MCF 10A (cell line): ENCODE measurements around the gene KREMEN2. TPM values are rescaled to one million over a fixed set of nuclear protein-coding genes. Genes with fewer than 3 reads are reported as not detected.
"Not testable (repeated sequence)": the region's sequence is repeated elsewhere in the genome, so short reads cannot be mapped to it uniquely, and the experiment has no call there.

Experiments used
- BruUV-seq: library from RNA; stranded (reverse); fragments of 400-500 nt; replicated peaks from 2 replicates; lab custom pipeline; 2021; lab: Mats Ljungman, UMichigan
- CTCF ChIA-PET: fragments of 300-600 bp; sonication (Branson Sonifier 250); formaldehyde crosslinking; extraction: SDS; loops from one replicate; lab custom pipeline; 2021; ENCODE audit warnings: antibody characterized with exemption, inconsistent platforms; lab: Yijun Ruan, JAX
- POLR2A ChIA-PET: fragments of 300-600, 350-650 bp; sonication (Branson Sonifier 250); formaldehyde crosslinking; extraction: SDS; loops from one replicate; lab custom pipeline; 2020; ENCODE audit warnings: antibody characterized with exemption, inconsistent platforms; lab: Yijun Ruan, JAX
- DNase-seq: peaks from one replicate; pipeline ENCODE4 v3.0.0-alpha.2; 2018; ENCODE audit not compliant: unreplicated experiment
- H3K27ac Mint-ChIP-seq: one replicate; pipeline ENCODE4 v1.8.0; 2022; ENCODE audit warnings: mild to moderate bottlenecking, low read depth, mixed read lengths; ENCODE audit not compliant: unreplicated experiment
- H3K27me3 Mint-ChIP-seq: one replicate; pipeline ENCODE4 v1.8.0; 2022; ENCODE audit warnings: mixed read lengths; ENCODE audit not compliant: insufficient read depth, unreplicated experiment
- H3K36me3 Mint-ChIP-seq: one replicate; pipeline ENCODE4 v1.8.0; 2022; ENCODE audit warnings: mild to moderate bottlenecking, moderate library complexity, mixed read lengths; ENCODE audit not compliant: insufficient read depth, unreplicated experiment
- H3K4me1 Mint-ChIP-seq: one replicate; pipeline ENCODE4 v1.8.0; 2022; ENCODE audit warnings: mixed read lengths; ENCODE audit not compliant: insufficient read depth, unreplicated experiment
- H3K4me3 Mint-ChIP-seq: one replicate; pipeline ENCODE4 v1.8.0; 2022; ENCODE audit warnings: mild to moderate bottlenecking, moderate library complexity, mixed read lengths; ENCODE audit not compliant: unreplicated experiment
- H3K9me3 Mint-ChIP-seq: one replicate; pipeline ENCODE4 v1.8.0; 2022; ENCODE audit warnings: mixed read lengths; ENCODE audit not compliant: unreplicated experiment
- intact Hi-C: fragments of 100-400 bp; cut with micrococcal nuclease; formaldehyde crosslinking; loops from 2 replicates; pipeline ENCODE4 v1.14.1; 2022
- total RNA-seq: library from RNA; stranded (reverse); gene quantifications from 2 replicates; pipeline ENCODE4 v1.2.3, GENCODE V29; 2022
- TF ChIP-seq, protein P1 (sequence below): fragments of 200-600 bp; IDR thresholded peaks from one replicate; pipeline ENCODE4 v1.8.0; 2022; ENCODE audit warnings: antibody characterized with exemption, mild to moderate bottlenecking; ENCODE audit not compliant: unreplicated experiment

The KREMEN2 gene
- total RNA-seq, 1 experiment from 2014 or later: 0.42 TPM

DNA sequence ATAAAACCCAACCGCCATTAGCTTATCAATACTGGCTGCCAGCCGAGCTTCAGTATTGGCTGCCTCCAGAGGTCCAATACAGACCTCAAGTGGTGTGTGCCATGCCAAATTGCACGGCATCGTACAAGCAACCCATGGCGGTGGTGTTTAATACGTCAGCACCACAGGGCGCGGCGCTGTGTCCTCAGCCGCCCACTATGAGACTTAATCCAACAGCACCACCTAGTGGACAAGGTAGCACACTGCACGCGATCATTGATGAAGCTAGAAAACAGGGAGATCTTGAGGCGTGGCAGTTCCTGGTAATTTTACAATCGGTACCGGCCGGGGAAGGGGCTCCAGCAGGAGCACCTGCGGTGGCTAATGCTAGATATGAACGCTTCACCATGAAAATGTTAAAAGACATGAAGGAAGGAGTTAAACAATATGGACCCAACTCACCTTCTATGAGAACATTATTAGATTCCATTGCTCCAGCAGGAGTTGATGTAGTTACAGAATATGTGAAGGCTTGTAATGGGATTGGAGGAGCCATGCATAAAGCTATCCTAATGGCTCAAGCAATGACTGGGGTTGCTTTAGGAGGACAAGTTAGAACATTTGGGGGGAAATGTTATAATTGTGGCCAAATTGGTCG, 36.9 kb upstream of the KREMEN2 start:
- H3K27ac Mint-ChIP-seq: peak overlapping the region; percentile 48
- CTCF ChIA-PET: interaction anchor here (0.7 to 2.8 kb wide), 23 partner anchors 8 to 203 kb away, joined by 3 to 26 read pairs (median 5); partner anchors contain the start of gene FLYWCH1

DNA sequence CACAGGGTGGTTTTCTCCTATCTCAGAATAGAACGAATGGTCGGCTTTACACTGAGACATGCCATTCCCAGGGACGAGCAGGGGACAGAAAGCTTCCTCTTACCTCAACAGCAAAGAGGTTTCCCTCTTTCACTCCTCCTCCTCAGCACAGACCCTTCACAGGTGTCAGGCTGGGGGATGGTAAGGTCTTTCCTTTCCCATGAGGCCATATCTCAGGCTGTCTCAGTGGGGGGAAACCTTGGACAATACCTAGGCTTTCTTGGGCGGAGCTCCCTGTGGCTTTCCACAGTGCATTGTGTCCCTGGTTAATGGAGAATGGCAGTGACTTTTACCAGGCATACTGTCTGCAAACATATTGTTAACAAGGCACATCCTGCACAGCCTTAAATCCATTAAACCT, 35.9 kb upstream of the KREMEN2 start:
- H3K9me3 Mint-ChIP-seq, BruUV-seq, H3K27me3 Mint-ChIP-seq, H3K4me3 Mint-ChIP-seq, POLR2A ChIA-PET, DNase-seq, H3K27ac Mint-ChIP-seq: not testable (repeated sequence)
- intact Hi-C loops: loop anchor here (5.0 kb wide), 1 partner anchor 54 kb away; the partner anchor contains the start of gene PKMYT1
- CTCF ChIA-PET: interaction anchor here (0.7 to 2.8 kb wide), 7 partner anchors 11 to 392 kb away, joined by 3 to 26 read pairs (median 6); partner anchors contain the start of gene FLYWCH1
- Mint-ChIP-seq H3K36me3 (peaks cover 32% of the 10 kb centered on the region), H3K4me1 (peaks cover 12% of the 10 kb centered on the region)

More for the DNA sequence above, 36.9 kb upstream of the KREMEN2 start:
- Mint-ChIP-seq H3K4me1 (peaks cover 12% of the 10 kb centered on the region), H3K27me3 (no peaks in the 10 kb centered on the region), H3K4me3 (no peak overlapping the region), H3K9me3 (no peaks in the 10 kb centered on the region), H3K36me3 (peaks cover 39% of the 10 kb centered on the region)
- intact Hi-C loops: loop anchor here (2.0 to 5.0 kb wide), 3 partner anchors 22 to 55 kb away; partner anchors contain the start of gene PKMYT1
- peak; percentile 93 for DNase-seq
- BruUV-seq: no TSS peak
- POLR2A ChIA-PET: interaction anchor here (0.6 to 1.3 kb wide), 10 partner anchors 11 to 245 kb away, joined by 3 to 6 read pairs (median 4); partner anchors contain the start of genes FLYWCH1 and KCTD5
- TF ChIP-seq, protein P1, sequence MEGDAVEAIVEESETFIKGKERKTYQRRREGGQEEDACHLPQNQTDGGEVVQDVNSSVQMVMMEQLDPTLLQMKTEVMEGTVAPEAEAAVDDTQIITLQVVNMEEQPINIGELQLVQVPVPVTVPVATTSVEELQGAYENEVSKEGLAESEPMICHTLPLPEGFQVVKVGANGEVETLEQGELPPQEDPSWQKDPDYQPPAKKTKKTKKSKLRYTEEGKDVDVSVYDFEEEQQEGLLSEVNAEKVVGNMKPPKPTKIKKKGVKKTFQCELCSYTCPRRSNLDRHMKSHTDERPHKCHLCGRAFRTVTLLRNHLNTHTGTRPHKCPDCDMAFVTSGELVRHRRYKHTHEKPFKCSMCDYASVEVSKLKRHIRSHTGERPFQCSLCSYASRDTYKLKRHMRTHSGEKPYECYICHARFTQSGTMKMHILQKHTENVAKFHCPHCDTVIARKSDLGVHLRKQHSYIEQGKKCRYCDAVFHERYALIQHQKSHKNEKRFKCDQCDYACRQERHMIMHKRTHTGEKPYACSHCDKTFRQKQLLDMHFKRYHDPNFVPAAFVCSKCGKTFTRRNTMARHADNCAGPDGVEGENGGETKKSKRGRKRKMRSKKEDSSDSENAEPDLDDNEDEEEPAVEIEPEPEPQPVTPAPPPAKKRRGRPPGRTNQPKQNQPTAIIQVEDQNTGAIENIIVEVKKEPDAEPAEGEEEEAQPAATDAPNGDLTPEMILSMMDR: peak; percentile 87

DNA sequence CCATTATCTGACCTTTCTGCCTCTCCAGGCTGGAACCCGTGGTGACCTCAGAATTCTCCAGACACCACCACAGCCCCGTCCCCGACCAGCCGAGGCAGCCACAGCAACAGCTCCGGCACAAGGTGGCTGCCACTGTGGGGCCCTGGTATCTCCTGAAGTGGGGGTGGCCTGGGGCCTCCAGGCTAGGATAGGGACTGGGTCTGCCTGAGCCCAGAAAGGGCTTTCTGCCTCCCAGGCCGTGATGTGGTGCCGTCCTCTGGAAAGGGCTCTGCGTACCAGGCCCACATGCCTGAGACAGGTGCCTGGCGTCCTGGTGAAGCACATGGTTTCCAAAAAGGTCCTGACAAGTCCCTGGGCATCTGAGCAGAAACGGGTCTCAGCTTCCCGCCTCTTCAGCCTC, 35.3 kb upstream of the KREMEN2 start:
- Mint-ChIP-seq H3K27ac (no peak overlapping the region), H3K4me1 (peaks cover 12% of the 10 kb centered on the region), H3K27me3 (no peaks in the 10 kb centered on the region), H3K4me3 (no peak overlapping the region), H3K9me3 (no peaks in the 10 kb centered on the region), H3K36me3 (peaks cover 25% of the 10 kb centered on the region)
- TF ChIP-seq, protein P1: no peak
- ChIA-PET CTCF (interaction anchor here (1.7 to 2.8 kb wide), 3 partner anchors 11 to 53 kb away, joined by 5 to 26 read pairs (median 9); no protein-coding TSS in a partner anchor), POLR2A (no interaction called here)
- BruUV-seq: no TSS peak
- intact Hi-C loops: loop anchor here (5.0 kb wide), 1 partner anchor 54 kb away; the partner anchor contains the start of gene PKMYT1
- DNase-seq: no peak

DNA sequence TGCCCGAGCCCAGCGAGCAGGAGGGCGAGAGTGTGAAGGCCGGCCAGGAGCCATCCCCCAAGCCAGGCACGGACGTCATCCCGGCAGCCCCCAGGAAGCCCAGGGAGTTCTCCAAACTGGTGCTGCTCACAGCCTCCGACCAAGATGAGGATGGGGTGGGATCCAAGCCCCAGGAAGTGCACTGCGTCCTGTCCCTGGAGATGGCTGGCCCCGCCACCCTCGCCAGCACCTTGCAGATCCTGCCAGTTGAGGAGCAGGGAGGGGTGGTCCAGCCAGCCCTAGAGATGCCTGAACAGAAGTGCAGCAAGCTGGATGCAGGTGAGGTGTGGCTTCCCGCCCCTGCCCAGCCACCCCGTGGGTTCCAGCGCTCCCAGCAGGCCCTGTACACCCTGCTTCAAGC, 34.4 kb upstream of the KREMEN2 start:
- H3K27me3 Mint-ChIP-seq: no peaks in the 10 kb centered on the region
- TF ChIP-seq, protein P1: no peak
- no peaks in the 10 kb centered on the region for H3K9me3 Mint-ChIP-seq
- no peak overlapping the region for H3K4me3 Mint-ChIP-seq
- peaks cover 31% of the 10 kb centered on the region for H3K36me3 Mint-ChIP-seq
- ChIA-PET POLR2A (interaction anchor here (0.6 kb wide), 1 partner anchor 168 kb away, joined by 3 read pairs; no protein-coding TSS in a partner anchor), CTCF (interaction anchor here (0.6 to 1.7 kb wide), 3 partner anchors 16 to 92 kb away, joined by 3 to 5 read pairs (median 3); no protein-coding TSS in a partner anchor)
- DNase-seq: no peak
- BruUV-seq: no TSS peak
- H3K27ac Mint-ChIP-seq: no peak overlapping the region
- peaks cover 12% of the 10 kb centered on the region for H3K4me1 Mint-ChIP-seq
- intact Hi-C loops: loop anchor here (5.0 kb wide), 1 partner anchor 53 kb away; the partner anchor contains the start of gene PKMYT1
